Activated B cell treated with CpG ODN at 0.5 μM for 24 hours (primary cell): ENCODE measurements around the gene TINCR. TPM values are rescaled to one million over a fixed set of nuclear protein-coding genes. Genes with fewer than 3 reads are reported as not detected.

Source experiments
- ATAC-seq: fragments of 200-7000 bp; cut with Tn5 transposase; one replicate; pipeline ENCODE4 v1.10.0; 2021; ENCODE audit warnings: low read depth, mild to moderate bottlenecking, moderate library complexity
- CTCF ChIA-PET: fragments of 350-600 bp; sonication (Branson Sonifier 250); formaldehyde crosslinking; loops from one replicate; lab custom pipeline; 2021; ENCODE audit warnings: antibody characterized with exemption; lab: Charles Lee
- POLR2A ChIA-PET: fragments of 350-600 bp; sonication (Branson Sonifier 250); formaldehyde crosslinking; loops from one replicate; lab custom pipeline; 2021; ENCODE audit warnings: antibody characterized with exemption; lab: Charles Lee
- DNase-seq: peaks from one replicate; pipeline ENCODE4 v3.0.0; 2022
- H3K27ac Mint-ChIP-seq: one replicate; pipeline ENCODE4 v1.8.0; 2020; ENCODE audit warnings: mixed read lengths
- H3K27me3 Mint-ChIP-seq: one replicate; pipeline ENCODE4 v1.8.0; 2021; ENCODE audit warnings: mixed read lengths
- H3K36me3 Mint-ChIP-seq: one replicate; pipeline ENCODE4 v1.8.0; 2021; ENCODE audit warnings: low read depth, mixed read lengths
- H3K4me1 Mint-ChIP-seq: one replicate; pipeline ENCODE4 v1.8.0; 2021; ENCODE audit warnings: mixed read lengths
- H3K4me3 Mint-ChIP-seq: one replicate; pipeline ENCODE4 v1.8.0; 2020; ENCODE audit warnings: mild to moderate bottlenecking, mixed read lengths
- H3K9me3 Mint-ChIP-seq: one replicate; pipeline ENCODE4 v1.8.0; 2020; ENCODE audit warnings: mixed read lengths
- intact Hi-C: fragments of 100-400 bp; cut with micrococcal nuclease; formaldehyde crosslinking; loops from one replicate; pipeline ENCODE4 v1.15.1; 2024
- total RNA-seq: library from RNA; stranded (reverse); gene quantifications from 2 replicates; pipeline ENCODE4 v1.2.3, GENCODE V29; 2022
- TF ChIP-seq, protein P1 (sequence below): fragments of 200-600 bp; IDR thresholded peaks from one replicate; pipeline ENCODE4 v1.8.0; 2022; ENCODE audit warnings: antibody characterized with exemption, mild to moderate bottlenecking

The TINCR gene
- total RNA-seq, 1 donor from 2014 or later = 1.00 TPM

DNA sequence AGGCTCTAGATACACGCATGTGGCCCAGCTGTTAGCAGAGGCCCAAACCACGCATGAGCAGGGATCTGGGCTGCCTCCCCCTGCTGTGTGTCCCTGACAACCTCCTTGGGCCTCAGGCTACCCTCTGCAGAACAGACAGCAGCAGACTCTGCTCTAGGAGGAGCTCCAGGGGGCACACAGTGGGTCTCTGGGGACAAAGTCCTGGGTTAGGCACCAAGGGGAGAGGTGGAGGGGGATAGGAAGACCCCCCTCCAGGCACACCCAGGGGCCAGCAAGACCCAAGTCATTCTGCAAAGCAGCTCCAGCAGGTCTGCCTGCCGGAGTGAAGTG is 8.0 kb downstream of the TINCR start:
- POLR2A ChIA-PET = no interaction called here
- Mint-ChIP-seq H3K4me1 (no peaks in the 10 kb centered on the region), H3K27ac (no peak overlapping the region), H3K36me3 (no peaks in the 10 kb centered on the region), H3K4me3 (no peak overlapping the region), H3K27me3 (peaks cover 24% of the 10 kb centered on the region), H3K9me3 (peaks cover 12% of the 10 kb centered on the region)
- no peak for ATAC-seq
- TF ChIP-seq, protein P1, sequence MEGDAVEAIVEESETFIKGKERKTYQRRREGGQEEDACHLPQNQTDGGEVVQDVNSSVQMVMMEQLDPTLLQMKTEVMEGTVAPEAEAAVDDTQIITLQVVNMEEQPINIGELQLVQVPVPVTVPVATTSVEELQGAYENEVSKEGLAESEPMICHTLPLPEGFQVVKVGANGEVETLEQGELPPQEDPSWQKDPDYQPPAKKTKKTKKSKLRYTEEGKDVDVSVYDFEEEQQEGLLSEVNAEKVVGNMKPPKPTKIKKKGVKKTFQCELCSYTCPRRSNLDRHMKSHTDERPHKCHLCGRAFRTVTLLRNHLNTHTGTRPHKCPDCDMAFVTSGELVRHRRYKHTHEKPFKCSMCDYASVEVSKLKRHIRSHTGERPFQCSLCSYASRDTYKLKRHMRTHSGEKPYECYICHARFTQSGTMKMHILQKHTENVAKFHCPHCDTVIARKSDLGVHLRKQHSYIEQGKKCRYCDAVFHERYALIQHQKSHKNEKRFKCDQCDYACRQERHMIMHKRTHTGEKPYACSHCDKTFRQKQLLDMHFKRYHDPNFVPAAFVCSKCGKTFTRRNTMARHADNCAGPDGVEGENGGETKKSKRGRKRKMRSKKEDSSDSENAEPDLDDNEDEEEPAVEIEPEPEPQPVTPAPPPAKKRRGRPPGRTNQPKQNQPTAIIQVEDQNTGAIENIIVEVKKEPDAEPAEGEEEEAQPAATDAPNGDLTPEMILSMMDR = no peak
- DNase-seq = no peak
- CTCF ChIA-PET = no interaction called here
- intact Hi-C loops = no loop called here

DNA sequence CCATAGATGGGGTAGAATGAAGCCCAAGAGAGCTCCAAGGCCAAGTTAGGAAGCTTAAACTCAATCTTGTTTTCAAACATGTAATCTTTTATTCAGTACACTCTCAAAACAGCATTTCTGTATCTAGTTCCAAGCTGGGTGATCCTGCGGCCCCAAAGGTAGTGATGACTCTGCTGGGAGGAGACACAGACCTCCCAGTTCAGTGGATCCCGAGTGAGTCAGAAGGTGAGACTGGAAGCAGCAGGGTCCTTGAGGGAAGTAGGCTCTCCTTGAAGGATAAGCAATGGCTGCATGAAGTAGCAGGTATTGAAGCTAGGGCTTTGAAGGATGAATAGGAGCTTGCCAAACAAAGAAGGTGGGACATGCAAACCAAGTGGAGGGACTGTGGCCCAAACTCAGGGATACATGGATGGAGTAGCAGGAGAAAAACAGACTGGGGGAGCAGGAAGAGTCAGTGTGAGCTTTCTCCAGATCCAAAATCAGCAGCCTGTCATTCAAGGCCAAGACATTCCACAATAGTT is 9.6 kb downstream of the TINCR start:
- Mint-ChIP-seq H3K36me3 (no peaks in the 10 kb centered on the region), H3K27me3 (peaks cover 21% of the 10 kb centered on the region), H3K4me1 (no peaks in the 10 kb centered on the region), H3K9me3 (peaks cover 12% of the 10 kb centered on the region), H3K4me3 (no peak overlapping the region), H3K27ac (no peak overlapping the region)
- ChIA-PET POLR2A (no interaction called here), CTCF (no interaction called here)
- DNase-seq (no peak), ATAC-seq (no peak)
- intact Hi-C loops = no loop called here
- TF ChIP-seq, protein P1 = no peak

DNA sequence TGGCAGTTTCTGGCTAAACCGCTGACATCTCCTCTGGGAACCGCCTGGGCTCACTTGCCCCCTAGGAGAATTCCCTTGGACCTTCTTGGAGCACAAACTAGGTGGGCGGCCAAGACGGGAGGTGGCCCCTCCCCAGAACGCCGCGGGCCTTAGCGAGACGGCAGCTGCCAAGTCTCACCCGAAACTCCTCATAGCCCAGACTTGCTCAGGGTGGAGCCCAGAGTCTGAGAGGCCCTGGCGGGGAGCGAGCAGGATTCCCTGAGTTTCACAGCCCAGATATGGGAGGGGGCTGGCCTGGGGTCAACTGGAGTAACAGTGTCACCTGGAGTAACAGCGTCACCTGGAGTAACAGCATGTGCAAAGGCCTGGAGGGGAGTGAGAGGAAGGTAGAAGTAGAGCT is 10.1 kb downstream of the TINCR start:
- CTCF ChIA-PET = no interaction called here
- intact Hi-C loops = no loop called here
- no peak overlapping the region for H3K27ac Mint-ChIP-seq
- ATAC-seq (no peak), DNase-seq (no peak)
- peaks cover 17% of the 10 kb centered on the region for H3K27me3 Mint-ChIP-seq
- no peak overlapping the region for H3K4me3 Mint-ChIP-seq
- POLR2A ChIA-PET = no interaction called here
- TF ChIP-seq, protein P1 = no peak
- H3K9me3 Mint-ChIP-seq = peaks cover 12% of the 10 kb centered on the region
- H3K36me3 Mint-ChIP-seq = no peaks in the 10 kb centered on the region
- no peaks in the 10 kb centered on the region for H3K4me1 Mint-ChIP-seq

DNA sequence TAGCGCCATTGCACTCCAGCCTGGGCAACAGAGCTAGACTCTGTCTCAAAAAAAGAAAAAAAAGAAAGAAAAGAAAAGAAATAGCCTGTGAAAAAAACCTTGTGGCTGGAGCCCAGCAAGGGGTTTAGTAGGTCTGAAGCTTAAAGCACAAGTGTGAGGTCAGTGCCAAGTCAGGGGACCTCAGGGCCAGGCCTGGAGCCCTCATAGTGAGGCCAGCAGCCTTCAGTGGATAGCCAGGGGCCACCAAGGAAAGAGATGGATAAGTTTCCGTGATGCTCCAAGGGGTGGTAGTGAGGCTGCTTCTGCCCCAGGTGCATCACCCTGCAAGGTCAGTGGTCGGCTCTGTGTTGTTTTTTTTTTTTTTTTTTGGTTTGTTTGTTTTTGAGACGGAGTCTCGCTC is 12.9 kb downstream of the TINCR start:
- Mint-ChIP-seq H3K9me3 (peaks cover 4% of the 10 kb centered on the region), H3K4me3 (no peak overlapping the region), H3K36me3 (no peaks in the 10 kb centered on the region), H3K4me1 (no peaks in the 10 kb centered on the region), H3K27ac (no peak overlapping the region), H3K27me3 (peaks cover 9% of the 10 kb centered on the region)
- ATAC-seq (no peak), DNase-seq (no peak)
- TF ChIP-seq, protein P1 = no peak
- intact Hi-C loops = no loop called here
- CTCF ChIA-PET = no interaction called here
- POLR2A ChIA-PET = no interaction called here

DNA sequence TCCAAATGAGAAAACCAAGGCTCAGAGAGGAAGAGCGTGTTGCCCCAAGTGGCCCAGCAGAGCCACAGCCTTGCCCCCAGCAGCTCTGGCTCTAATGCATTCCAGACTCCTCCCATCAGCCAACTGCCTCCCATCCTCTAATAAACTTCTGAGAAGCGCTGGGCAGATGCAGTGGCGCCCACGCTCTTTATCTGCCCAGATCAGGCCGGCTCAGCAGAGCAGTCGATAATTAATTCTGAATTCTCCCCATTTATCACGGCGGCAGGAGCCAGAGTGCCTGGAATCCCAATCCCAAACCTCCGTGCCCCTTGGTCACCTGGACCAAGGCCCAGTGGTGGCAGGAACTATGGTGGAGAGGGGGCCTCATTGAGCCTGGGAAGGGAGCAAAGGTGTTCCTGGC is 13.9 kb downstream of the TINCR start:
- Mint-ChIP-seq H3K4me3 (no peak overlapping the region), H3K36me3 (no peaks in the 10 kb centered on the region), H3K27me3 (peaks cover 9% of the 10 kb centered on the region), H3K9me3 (peaks cover 4% of the 10 kb centered on the region), H3K4me1 (no peaks in the 10 kb centered on the region), H3K27ac (no peak overlapping the region)
- TF ChIP-seq, protein P1 = no peak
- DNase-seq (no peak), ATAC-seq (no peak)
- ChIA-PET POLR2A (no interaction called here), CTCF (no interaction called here)
- intact Hi-C loops = no loop called here
